SK-N-SH (cell line): ENCODE results near the gene SH2D3C. TPM values are rescaled to one million over a fixed set of nuclear protein-coding genes. Genes with fewer than 3 reads are reported as not detected.

Experiments
- CTCF ChIA-PET: fragments of 300-600, 350-600 bp; formaldehyde crosslinking; extraction: SDS; loops from one replicate; lab custom pipeline; 2021; lab: Yijun Ruan, JAX
- POLR2A ChIA-PET: fragments of 350-600 bp; sonication (Branson Sonifier 250); formaldehyde crosslinking; extraction: SDS; loops from one replicate; lab custom pipeline; 2020; ENCODE audit warnings: antibody characterized with exemption, inconsistent platforms; lab: Yijun Ruan, JAX
- DNase-seq: peaks from one replicate; pipeline ENCODE4 v3.0.0; 2012
- H2AFZ ChIP-seq: fragments of 200-600 bp; sonication (generic); 2 replicates; pipeline ENCODE4 v1.8.1; 2016; ENCODE audit warnings: antibody characterized with exemption, mild to moderate bottlenecking, low read depth
- H3F3A ChIP-seq: fragments of 200-600 bp; sonication (generic); replicated peaks from 2 replicates; pipeline ENCODE3; 2016; ENCODE audit warnings: antibody characterized with exemption, mild to moderate bottlenecking; ENCODE audit not compliant: insufficient read depth
- H3K27ac ChIP-seq, 2 experiments: fragments of 200-500 bp in 1 of 2; fragments of 200-600 bp in 1 of 2; sonication (Bioruptor generic) in 1 of 2; sonication (generic), shearing (Covaris generic) in 1 of 2; 2 replicates each; pipeline versions ENCODE4 v1.5.1 to v1.6.1; 2014 to 2016; ENCODE audit warnings: low read depth in 2 of 2, inconsistent platforms in 1 of 2, low read length in 1 of 2, mild to moderate bottlenecking in 1 of 2, mixed read lengths in 1 of 2
- H3K27me3 ChIP-seq: fragments of 200-600 bp; sonication (generic), shearing (Covaris generic); 2 replicates; pipeline ENCODE4 v1.6.1; 2016; ENCODE audit warnings: mixed run types; ENCODE audit not compliant: insufficient read depth
- H3K36me3 ChIP-seq, 2 experiments: fragments of 200-500 bp in 1 of 2; fragments of 200-600 bp in 1 of 2; sonication (Bioruptor generic) in 1 of 2; sonication (generic) in 1 of 2; replicated peaks in 1 of 2; 2 replicates each; pipeline versions ENCODE3 to v1.5.1; 2014 to 2016; ENCODE audit warnings: low read length in 1 of 2, mild to moderate bottlenecking in 1 of 2; ENCODE audit not compliant: insufficient read depth in 2 of 2, control insufficient read depth in 1 of 2
- H3K4me1 ChIP-seq, 2 experiments: fragments of 200-500 bp in 1 of 2; fragments of 200-600 bp in 1 of 2; sonication (Bioruptor generic) in 1 of 2; sonication (generic), shearing (Covaris generic) in 1 of 2; 2 replicates each; pipeline versions ENCODE4 v1.5.1 to v1.6.1; 2014 to 2016; ENCODE audit warnings: low read depth in 1 of 2, low read length in 1 of 2, mixed run types in 1 of 2; ENCODE audit not compliant: insufficient read depth in 2 of 2, control insufficient read depth in 1 of 2
- H3K4me2 ChIP-seq: fragments of 200-600 bp; sonication (generic), shearing (Covaris generic); 2 replicates; pipeline ENCODE4 v1.6.1; 2017; ENCODE audit warnings: mixed run types
- H3K4me3 ChIP-seq, 2 experiments: fragments of 200-500 bp in 1 of 2; fragments of 200-600 bp in 1 of 2; sonication (Bioruptor generic) in 1 of 2; sonication (generic), shearing (Covaris generic) in 1 of 2; 2 replicates each; pipeline versions ENCODE4 v1.5.1 to v1.8.1; 2014 to 2016; ENCODE audit warnings: low read depth in 2 of 2, inconsistent platforms in 1 of 2, low read length in 1 of 2, mild to moderate bottlenecking in 1 of 2, mixed read lengths in 1 of 2, moderate library complexity in 1 of 2
- H3K79me2 ChIP-seq: fragments of 200-600 bp; sonication (generic); 2 replicates; pipeline ENCODE4 v1.8.1; 2017; ENCODE audit warnings: mild to moderate bottlenecking; ENCODE audit not compliant: insufficient read depth
- H3K9ac ChIP-seq: fragments of 200-600 bp; sonication (generic); 2 replicates; pipeline ENCODE4 v1.6.1; 2017; ENCODE audit warnings: mixed run types
- H3K9me2 ChIP-seq: fragments of 200-600 bp; sonication (generic); 2 replicates; pipeline ENCODE4 v1.6.1; 2017; ENCODE audit warnings: mixed run types
- H3K9me3 ChIP-seq: fragments of 200-600 bp; sonication (generic); 2 replicates; pipeline ENCODE4 v1.6.1; 2017; ENCODE audit warnings: mixed run types, mild to moderate bottlenecking, moderate library complexity
- H4K20me1 ChIP-seq: fragments of 200-600 bp; sonication (generic); 2 replicates; pipeline ENCODE4 v1.6.1; 2017; ENCODE audit warnings: mild to moderate bottlenecking, mixed run types; ENCODE audit not compliant: insufficient read depth
- CHD2 ChIP-seq: fragments of 150-350 bp; IDR thresholded peaks from 2 replicates; pipeline ENCODE4 v1.6.1; 2018; ENCODE audit warnings: low read length; ENCODE audit not compliant: partially characterized antibody
- ELF1 ChIP-seq: IDR thresholded peaks from 2 replicates; pipeline ENCODE4 v1.4.0; 2012
- EP300 ChIP-seq, 2 experiments: IDR thresholded peaks; 2 replicates each; pipeline versions ENCODE4 v1.4.0 to v1.6.1; 2012; ENCODE audit warnings: borderline replicate concordance in 1 of 2, low read depth in 1 of 2, low read length in 1 of 2
- FOSL2 ChIP-seq: IDR thresholded peaks from 2 replicates; pipeline ENCODE4 v1.4.0; 2012; ENCODE audit warnings: low read depth, mild to moderate bottlenecking, moderate library complexity, borderline replicate concordance
- FOXJ3 ChIP-seq: sonication (generic); formaldehyde crosslinking; IDR thresholded peaks from 2 replicates; pipeline ENCODE4 v1.5.1; 2020; ENCODE audit warnings: mild to moderate bottlenecking, missing genetic modification reagents
- JUND ChIP-seq: IDR thresholded peaks from 2 replicates; pipeline ENCODE4 v1.4.0; 2012
- MAX ChIP-seq: IDR thresholded peaks from 2 replicates; pipeline ENCODE4 v1.4.0; 2012; ENCODE audit warnings: low read depth
- NFIC ChIP-seq: IDR thresholded peaks from 2 replicates; pipeline ENCODE4 v1.4.0; 2012; ENCODE audit warnings: borderline replicate concordance
- NRF1 ChIP-seq: IDR thresholded peaks from 2 replicates; pipeline ENCODE4 v1.6.1; 2012; ENCODE audit warnings: low read depth, mild to moderate bottlenecking, low read length
- RAD21 ChIP-seq: IDR thresholded peaks from 2 replicates; pipeline ENCODE4 v1.6.1; 2012; ENCODE audit warnings: mild to moderate bottlenecking, low read length
- SIN3A ChIP-seq: IDR thresholded peaks from 2 replicates; pipeline ENCODE4 v1.6.1; 2012; ENCODE audit warnings: low read depth, mild to moderate bottlenecking, low read length, moderate library complexity, borderline replicate concordance
- TCF12 ChIP-seq: IDR thresholded peaks from 2 replicates; pipeline ENCODE4 v1.4.0; 2012
- TEAD4 ChIP-seq: IDR thresholded peaks from 2 replicates; pipeline ENCODE4 v1.4.0; 2012; ENCODE audit warnings: mild to moderate bottlenecking, borderline replicate concordance; ENCODE audit not compliant: insufficient read depth
- WGBS: methylation state at CpG from one replicate; pipeline ENCODE4 v1.1.6; 2017; ENCODE audit warnings: low lambda C conversion rate; 5-methylcytosine and 5-hydroxymethylcytosine counted together
- polyA plus RNA-seq, 3 experiments: library from polyadenylated mRNA; depleted of rRNA; stranded (reverse); fragments of >200 nt; gene quantifications; 2 replicates each; pipeline ENCODE4 v1.2.3, GENCODE V29; 2012
- TF ChIP-seq, protein P1 (sequence below): IDR thresholded peaks from 2 replicates; pipeline ENCODE4 v1.4.0; 2012; ENCODE audit warnings: low read depth, borderline replicate concordance
- TF ChIP-seq, protein P2 (sequence below): IDR thresholded peaks from 2 replicates; pipeline ENCODE4; 2012
- TF ChIP-seq, protein P3 (sequence below): IDR thresholded peaks from 2 replicates; pipeline ENCODE4 v1.6.1; 2012; ENCODE audit warnings: mild to moderate bottlenecking, low read depth, low read length, moderate library complexity

SH2D3C gene
- polyA plus RNA-seq, 1 of the 3 experiments (the other 2 are of a cell fraction) = 0.15 TPM

GRCh38 chr9:127739614-127740330, 38.7 kb downstream of the SH2D3C start:
- DNase-seq = no peak
- no peak overlapping the region for H3K4me2 ChIP-seq
- H3K9me3 ChIP-seq = no peaks in the 10 kb centered on the region
- H3K27ac ChIP-seq = no peak overlapping the region
- H2AFZ ChIP-seq = no peak overlapping the region
- no peaks in the 10 kb centered on the region for H3K9me2 ChIP-seq
- TF ChIP-seq CHD2 = no peak
- no peak for TF ChIP-seq SIN3A
- TF ChIP-seq MAX = no peak
- no peak for TF ChIP-seq NRF1
- no peak for TF ChIP-seq EP300 (IDR thresholded peaks at IDR 0.05; ENCODE audit: borderline replicate concordance in 1 of 2, low read depth in 1 of 2, low read length in 1 of 2)
- TF ChIP-seq, protein P1, sequence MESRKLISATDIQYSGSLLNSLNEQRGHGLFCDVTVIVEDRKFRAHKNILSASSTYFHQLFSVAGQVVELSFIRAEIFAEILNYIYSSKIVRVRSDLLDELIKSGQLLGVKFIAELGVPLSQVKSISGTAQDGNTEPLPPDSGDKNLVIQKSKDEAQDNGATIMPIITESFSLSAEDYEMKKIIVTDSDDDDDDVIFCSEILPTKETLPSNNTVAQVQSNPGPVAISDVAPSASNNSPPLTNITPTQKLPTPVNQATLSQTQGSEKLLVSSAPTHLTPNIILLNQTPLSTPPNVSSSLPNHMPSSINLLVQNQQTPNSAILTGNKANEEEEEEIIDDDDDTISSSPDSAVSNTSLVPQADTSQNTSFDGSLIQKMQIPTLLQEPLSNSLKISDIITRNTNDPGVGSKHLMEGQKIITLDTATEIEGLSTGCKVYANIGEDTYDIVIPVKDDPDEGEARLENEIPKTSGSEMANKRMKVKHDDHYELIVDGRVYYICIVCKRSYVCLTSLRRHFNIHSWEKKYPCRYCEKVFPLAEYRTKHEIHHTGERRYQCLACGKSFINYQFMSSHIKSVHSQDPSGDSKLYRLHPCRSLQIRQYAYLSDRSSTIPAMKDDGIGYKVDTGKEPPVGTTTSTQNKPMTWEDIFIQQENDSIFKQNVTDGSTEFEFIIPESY = no peak
- no peak for TF ChIP-seq TCF12
- TF ChIP-seq NFIC = no peak
- TF ChIP-seq, protein P2, sequence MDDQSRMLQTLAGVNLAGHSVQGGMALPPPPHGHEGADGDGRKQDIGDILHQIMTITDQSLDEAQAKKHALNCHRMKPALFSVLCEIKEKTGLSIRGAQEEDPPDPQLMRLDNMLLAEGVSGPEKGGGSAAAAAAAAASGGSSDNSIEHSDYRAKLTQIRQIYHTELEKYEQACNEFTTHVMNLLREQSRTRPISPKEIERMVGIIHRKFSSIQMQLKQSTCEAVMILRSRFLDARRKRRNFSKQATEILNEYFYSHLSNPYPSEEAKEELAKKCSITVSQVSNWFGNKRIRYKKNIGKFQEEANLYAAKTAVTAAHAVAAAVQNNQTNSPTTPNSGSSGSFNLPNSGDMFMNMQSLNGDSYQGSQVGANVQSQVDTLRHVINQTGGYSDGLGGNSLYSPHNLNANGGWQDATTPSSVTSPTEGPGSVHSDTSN = no peak
- TF ChIP-seq, protein P3, sequence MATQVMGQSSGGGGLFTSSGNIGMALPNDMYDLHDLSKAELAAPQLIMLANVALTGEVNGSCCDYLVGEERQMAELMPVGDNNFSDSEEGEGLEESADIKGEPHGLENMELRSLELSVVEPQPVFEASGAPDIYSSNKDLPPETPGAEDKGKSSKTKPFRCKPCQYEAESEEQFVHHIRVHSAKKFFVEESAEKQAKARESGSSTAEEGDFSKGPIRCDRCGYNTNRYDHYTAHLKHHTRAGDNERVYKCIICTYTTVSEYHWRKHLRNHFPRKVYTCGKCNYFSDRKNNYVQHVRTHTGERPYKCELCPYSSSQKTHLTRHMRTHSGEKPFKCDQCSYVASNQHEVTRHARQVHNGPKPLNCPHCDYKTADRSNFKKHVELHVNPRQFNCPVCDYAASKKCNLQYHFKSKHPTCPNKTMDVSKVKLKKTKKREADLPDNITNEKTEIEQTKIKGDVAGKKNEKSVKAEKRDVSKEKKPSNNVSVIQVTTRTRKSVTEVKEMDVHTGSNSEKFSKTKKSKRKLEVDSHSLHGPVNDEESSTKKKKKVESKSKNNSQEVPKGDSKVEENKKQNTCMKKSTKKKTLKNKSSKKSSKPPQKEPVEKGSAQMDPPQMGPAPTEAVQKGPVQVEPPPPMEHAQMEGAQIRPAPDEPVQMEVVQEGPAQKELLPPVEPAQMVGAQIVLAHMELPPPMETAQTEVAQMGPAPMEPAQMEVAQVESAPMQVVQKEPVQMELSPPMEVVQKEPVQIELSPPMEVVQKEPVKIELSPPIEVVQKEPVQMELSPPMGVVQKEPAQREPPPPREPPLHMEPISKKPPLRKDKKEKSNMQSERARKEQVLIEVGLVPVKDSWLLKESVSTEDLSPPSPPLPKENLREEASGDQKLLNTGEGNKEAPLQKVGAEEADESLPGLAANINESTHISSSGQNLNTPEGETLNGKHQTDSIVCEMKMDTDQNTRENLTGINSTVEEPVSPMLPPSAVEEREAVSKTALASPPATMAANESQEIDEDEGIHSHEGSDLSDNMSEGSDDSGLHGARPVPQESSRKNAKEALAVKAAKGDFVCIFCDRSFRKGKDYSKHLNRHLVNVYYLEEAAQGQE = no peak
- no peak for TF ChIP-seq RAD21
- TF ChIP-seq FOSL2 = no peak
- no peak for TF ChIP-seq TEAD4
- no peak for TF ChIP-seq JUND
- TF ChIP-seq FOXJ3 (CRISPR knock-in tag) = no peak
- no peak for TF ChIP-seq ELF1
- ChIA-PET CTCF (interaction anchor here (1.3 to 6.4 kb wide), 4 partner anchors 16 to 131 kb away, joined by 3 to 34 read pairs (median 6); partner anchors contain the start of gene CDK9), POLR2A (no interaction called here)
- H3K4me1 ChIP-seq = peaks cover 0 to 3% of the 10 kb centered on the region in 2 experiments; a peak in 1 of 4 replicates
- H3K4me3 ChIP-seq = no peak overlapping the region
- H3F3A ChIP-seq = no peaks in the 10 kb centered on the region
- H3K36me3 ChIP-seq = no peaks in the 10 kb centered on the region
- no peaks in the 10 kb centered on the region for H3K27me3 ChIP-seq
- no peak overlapping the region for H3K9ac ChIP-seq
- H4K20me1 ChIP-seq = no peaks in the 10 kb centered on the region
- WGBS = 89% methylated on average over 19 of the region's 19 CpGs
- H3K79me2 ChIP-seq = no peaks in the 10 kb centered on the region
